PC-9 (cell line): ENCODE data around the gene NR5A1.

Experiments used
- EZH2 ChIP-seq: fragments of 200-600 bp; sonication (generic); IDR thresholded peaks from 2 replicates; pipeline ENCODE4 v1.8.0; 2017; ENCODE audit warnings: antibody characterized with exemption, low read depth
- TF ChIP-seq, protein P1 (sequence below): fragments of 200-600 bp; sonication (generic); conservative IDR thresholded peaks from 2 replicates; pipeline ENCODE4 v1.6.1; 2017; ENCODE audit warnings: mixed run types, antibody characterized with exemption, mild to moderate bottlenecking, moderate library complexity

DNA sequence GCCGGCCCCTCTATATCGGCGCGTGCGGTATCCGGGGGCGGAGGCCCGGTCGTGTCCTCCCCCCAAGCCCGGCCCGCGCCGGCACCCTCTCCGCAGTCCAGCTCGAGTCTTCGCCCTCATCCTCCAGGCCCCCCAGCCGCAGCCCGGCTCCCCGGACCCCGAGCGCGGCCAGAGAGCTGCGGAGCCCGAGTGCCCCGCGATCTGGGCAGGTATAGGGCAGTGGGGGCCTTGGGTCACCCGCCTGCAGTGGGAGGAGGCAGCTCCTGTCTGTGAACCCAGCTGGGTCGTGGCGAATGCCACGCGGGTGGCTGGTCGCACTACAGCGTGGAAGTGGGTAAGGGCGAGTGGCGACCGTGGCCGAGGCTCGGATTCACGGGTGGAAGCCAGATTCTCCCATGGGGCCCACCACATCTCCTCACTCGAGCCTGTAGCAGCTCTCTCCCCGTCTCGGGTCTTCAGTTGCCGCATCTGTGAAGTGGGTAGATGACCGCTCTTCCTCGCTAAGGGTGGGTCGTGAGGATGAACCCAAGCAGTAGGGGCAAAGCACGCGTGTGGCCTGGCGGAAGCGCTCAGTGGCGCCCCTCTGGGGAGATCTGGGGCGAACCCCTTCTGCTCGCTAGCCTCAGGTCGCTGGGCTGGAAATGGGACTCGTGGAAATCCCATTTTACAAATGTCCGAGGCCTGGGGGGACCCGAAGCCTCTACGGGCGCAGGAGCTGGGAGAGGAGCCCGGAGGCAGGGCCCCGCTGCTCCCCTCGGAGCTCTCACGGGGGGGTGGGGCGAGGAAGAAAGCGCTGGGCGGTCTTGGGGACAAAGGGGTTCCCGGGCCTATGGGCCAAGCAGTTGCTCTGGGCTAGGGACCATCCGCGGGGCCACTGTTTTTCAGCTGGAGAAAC, 1.9 kb downstream of the NR5A1 start:
- TF ChIP-seq, protein P1, sequence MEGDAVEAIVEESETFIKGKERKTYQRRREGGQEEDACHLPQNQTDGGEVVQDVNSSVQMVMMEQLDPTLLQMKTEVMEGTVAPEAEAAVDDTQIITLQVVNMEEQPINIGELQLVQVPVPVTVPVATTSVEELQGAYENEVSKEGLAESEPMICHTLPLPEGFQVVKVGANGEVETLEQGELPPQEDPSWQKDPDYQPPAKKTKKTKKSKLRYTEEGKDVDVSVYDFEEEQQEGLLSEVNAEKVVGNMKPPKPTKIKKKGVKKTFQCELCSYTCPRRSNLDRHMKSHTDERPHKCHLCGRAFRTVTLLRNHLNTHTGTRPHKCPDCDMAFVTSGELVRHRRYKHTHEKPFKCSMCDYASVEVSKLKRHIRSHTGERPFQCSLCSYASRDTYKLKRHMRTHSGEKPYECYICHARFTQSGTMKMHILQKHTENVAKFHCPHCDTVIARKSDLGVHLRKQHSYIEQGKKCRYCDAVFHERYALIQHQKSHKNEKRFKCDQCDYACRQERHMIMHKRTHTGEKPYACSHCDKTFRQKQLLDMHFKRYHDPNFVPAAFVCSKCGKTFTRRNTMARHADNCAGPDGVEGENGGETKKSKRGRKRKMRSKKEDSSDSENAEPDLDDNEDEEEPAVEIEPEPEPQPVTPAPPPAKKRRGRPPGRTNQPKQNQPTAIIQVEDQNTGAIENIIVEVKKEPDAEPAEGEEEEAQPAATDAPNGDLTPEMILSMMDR: no peak
- TF ChIP-seq EZH2: no peak
